ENCODE data around the gene USP20. TPM values are rescaled to one million over a fixed set of nuclear protein-coding genes. Genes with fewer than 3 reads are reported as not detected.

Gene USP20
- total and polyA plus RNA-seq, 9 donors, result 6.0 to 16.5 (median 13.9) TPM

- Histone ChIP-seq H3K36me3 (ENCODE audit: control insufficient read depth, insufficient read depth, low read length) (peaks cover 65% of the 10 kb centered on the region), H3K27me3 (ENCODE audit: control insufficient read depth, insufficient read depth, low read length) (no peaks in the 10 kb centered on the region), H3K9me3 (replicated peaks; ENCODE audit: control insufficient read depth, low read depth, low read length) (no peaks in the 10 kb centered on the region), H3K4me1 (ENCODE audit: control insufficient read depth, insufficient read depth, low read length) (peaks cover 7% of the 10 kb centered on the region), H3K27ac (ENCODE audit: low read length) (no peak overlapping the region), H3K4me3 (ENCODE audit: low read length) (no peak overlapping the region)
- no peak for DNase-seq
- WGBS (ENCODE audit: insufficient coverage), result 49% methylated on average over 10 of the region's 11 CpGs
Observed at GRCh38 chr9:129864991-129865647, 29.9 kb downstream of the USP20 start.

GRCh38 chr9:129865668-129866320, 30.5 kb downstream of the USP20 start:
- Histone ChIP-seq H3K4me3 (ENCODE audit: low read length) (no peak overlapping the region), H3K4me1 (ENCODE audit: control insufficient read depth, insufficient read depth, low read length) (peaks cover 7% of the 10 kb centered on the region), H3K9me3 (replicated peaks; ENCODE audit: control insufficient read depth, low read depth, low read length) (no peaks in the 10 kb centered on the region), H3K27ac (ENCODE audit: low read length) (no peak overlapping the region), H3K27me3 (ENCODE audit: control insufficient read depth, insufficient read depth, low read length) (no peaks in the 10 kb centered on the region), H3K36me3 (ENCODE audit: control insufficient read depth, insufficient read depth, low read length) (peaks cover 60% of the 10 kb centered on the region)
- no peak for DNase-seq
- WGBS (ENCODE audit: insufficient coverage), result 82% methylated on average over 8 of the region's 14 CpGs

GRCh38 chr9:129866394-129867135, 31.3 kb downstream of the USP20 start:
- H3K9me3 ChIP-seq (replicated peaks; ENCODE audit: control insufficient read depth, low read depth, low read length), result no peaks in the 10 kb centered on the region
- H3K27me3 ChIP-seq (ENCODE audit: control insufficient read depth, insufficient read depth, low read length), result no peaks in the 10 kb centered on the region
- H3K36me3 ChIP-seq (ENCODE audit: control insufficient read depth, insufficient read depth, low read length), result peaks cover 52% of the 10 kb centered on the region
- H3K4me1 ChIP-seq (ENCODE audit: control insufficient read depth, insufficient read depth, low read length), result peaks cover 7% of the 10 kb centered on the region
- peak; percentile 58 for DNase-seq
- no peak overlapping the region for H3K4me3 ChIP-seq (ENCODE audit: low read length)
- no peak overlapping the region for H3K27ac ChIP-seq (ENCODE audit: low read length)
- WGBS (ENCODE audit: insufficient coverage), result 44% methylated on average over 16 of the region's 17 CpGs

- H3K9me3 ChIP-seq (replicated peaks; ENCODE audit: control insufficient read depth, low read depth, low read length), result no peaks in the 10 kb centered on the region
- no peaks in the 10 kb centered on the region for H3K27me3 ChIP-seq (ENCODE audit: control insufficient read depth, insufficient read depth, low read length)
- no peak overlapping the region for H3K27ac ChIP-seq (ENCODE audit: low read length)
- H3K4me1 ChIP-seq (ENCODE audit: control insufficient read depth, insufficient read depth, low read length), result peaks cover 7% of the 10 kb centered on the region
- 73% methylated on average over 12 of the region's 17 CpGs for whole genome bisulfite sequencing (ENCODE audit: insufficient coverage)
- no peak for DNase-seq
- no peak overlapping the region for H3K4me3 ChIP-seq (ENCODE audit: low read length)
- H3K36me3 ChIP-seq (ENCODE audit: control insufficient read depth, insufficient read depth, low read length), result peaks cover 45% of the 10 kb centered on the region
Observed at GRCh38 chr9:129867136-129868022, 32.1 kb downstream of the USP20 start.

- no peak for DNase-seq
- H3K4me1 ChIP-seq (ENCODE audit: control insufficient read depth, insufficient read depth, low read length), result peaks cover 7% of the 10 kb centered on the region
- H3K36me3 ChIP-seq (ENCODE audit: control insufficient read depth, insufficient read depth, low read length), result peaks cover 39% of the 10 kb centered on the region
- WGBS (ENCODE audit: insufficient coverage), result 87% methylated on average over 48 of the region's 48 CpGs
- H3K27me3 ChIP-seq (ENCODE audit: control insufficient read depth, insufficient read depth, low read length), result no peaks in the 10 kb centered on the region
- no peak overlapping the region for H3K27ac ChIP-seq (ENCODE audit: low read length)
- no peaks in the 10 kb centered on the region for H3K9me3 ChIP-seq (replicated peaks; ENCODE audit: control insufficient read depth, low read depth, low read length)
- no peak overlapping the region for H3K4me3 ChIP-seq (ENCODE audit: low read length)
Observed at GRCh38 chr9:129868023-129868871, 33.0 kb downstream of the USP20 start.

- Histone ChIP-seq H3K4me1 (ENCODE audit: control insufficient read depth, insufficient read depth, low read length) (peaks cover 9% of the 10 kb centered on the region), H3K36me3 (ENCODE audit: control insufficient read depth, insufficient read depth, low read length) (peaks cover 37% of the 10 kb centered on the region), H3K9me3 (replicated peaks; ENCODE audit: control insufficient read depth, low read depth, low read length) (no peaks in the 10 kb centered on the region), H3K27ac (ENCODE audit: low read length) (no peak overlapping the region), H3K27me3 (ENCODE audit: control insufficient read depth, insufficient read depth, low read length) (no peaks in the 10 kb centered on the region), H3K4me3 (ENCODE audit: low read length) (no peak overlapping the region)
- 89% methylated on average over 28 of the region's 28 CpGs for WGBS (ENCODE audit: insufficient coverage)
- no peak for DNase-seq
Observed at GRCh38 chr9:129868872-129869486, 33.7 kb downstream of the USP20 start.

GRCh38 chr9:129869585-129870501, 34.6 kb downstream of the USP20 start:
- no peak for DNase-seq
- WGBS (ENCODE audit: insufficient coverage), result 90% methylated on average over 24 of the region's 24 CpGs
- no peak overlapping the region for H3K4me3 ChIP-seq (ENCODE audit: low read length)
- peaks cover 12% of the 10 kb centered on the region for H3K4me1 ChIP-seq (ENCODE audit: control insufficient read depth, insufficient read depth, low read length)
- H3K36me3 ChIP-seq (ENCODE audit: control insufficient read depth, insufficient read depth, low read length), result peaks cover 44% of the 10 kb centered on the region
- H3K27me3 ChIP-seq (ENCODE audit: control insufficient read depth, insufficient read depth, low read length), result no peaks in the 10 kb centered on the region
- H3K27ac ChIP-seq (ENCODE audit: low read length), result no peak overlapping the region
- H3K9me3 ChIP-seq (replicated peaks; ENCODE audit: control insufficient read depth, low read depth, low read length), result no peaks in the 10 kb centered on the region

- H3K27me3 ChIP-seq (ENCODE audit: control insufficient read depth, insufficient read depth, low read length), result no peaks in the 10 kb centered on the region
- no peak overlapping the region for H3K27ac ChIP-seq (ENCODE audit: low read length)
- H3K9me3 ChIP-seq (replicated peaks; ENCODE audit: control insufficient read depth, low read depth, low read length), result no peaks in the 10 kb centered on the region
- no peak for DNase-seq
- H3K36me3 ChIP-seq (ENCODE audit: control insufficient read depth, insufficient read depth, low read length), result peaks cover 47% of the 10 kb centered on the region
- 91% methylated on average over 6 of the region's 11 CpGs for WGBS (ENCODE audit: insufficient coverage)
- H3K4me3 ChIP-seq (ENCODE audit: low read length), result no peak overlapping the region
- peaks cover 12% of the 10 kb centered on the region for H3K4me1 ChIP-seq (ENCODE audit: control insufficient read depth, insufficient read depth, low read length)
Observed at GRCh38 chr9:129871046-129871445, 35.8 kb downstream of the USP20 start.

Measured in muscle of leg (tissue), 11 donors.